Measurements from ENCODE around the gene CFAP53.

CFAP53 gene

GRCh38 chr18:50193796-50194630 lies 72.3 kb downstream of the CFAP53 start:
- DNase-seq (ENCODE audit: low spot score) = no peak

- no peak for DNase-seq (ENCODE audit: low spot score)
Measured at GRCh38 chr18:50192995-50193795, 73.1 kb downstream of the CFAP53 start.

- no peak for DNase-seq (ENCODE audit: low spot score)
Measured at GRCh38 chr18:50190926-50191325, 75.4 kb downstream of the CFAP53 start.

GRCh38 chr18:50190236-50190635 lies 76.1 kb downstream of the CFAP53 start:
- DNase-seq (ENCODE audit: low spot score) = no peak

- no peak for DNase-seq (ENCODE audit: low spot score)
Measured at GRCh38 chr18:50189160-50189559, 77.1 kb downstream of the CFAP53 start.

- DNase-seq (ENCODE audit: low spot score) = no peak
Measured at GRCh38 chr18:50188652-50189051, 77.6 kb downstream of the CFAP53 start.

GRCh38 chr18:50187659-50188058 lies 78.6 kb downstream of the CFAP53 start:
- no peak for DNase-seq (ENCODE audit: low spot score)

GRCh38 chr18:50186385-50186784 lies 79.9 kb downstream of the CFAP53 start:
- DNase-seq (ENCODE audit: low spot score) = no peak

GRCh38 chr18:50183556-50183955 lies 82.7 kb downstream of the CFAP53 start:
- DNase-seq (ENCODE audit: low spot score) = no peak

- DNase-seq (ENCODE audit: low spot score) = no peak
Measured at GRCh38 chr18:50182511-50182910, 83.8 kb downstream of the CFAP53 start.

GRCh38 chr18:50181590-50181989 lies 84.7 kb downstream of the CFAP53 start:
- no peak for DNase-seq (ENCODE audit: low spot score)

- DNase-seq (ENCODE audit: low spot score) = no peak
Measured at GRCh38 chr18:50179465-50179864, 86.8 kb downstream of the CFAP53 start.

- DNase-seq (ENCODE audit: low spot score) = no peak
Measured at GRCh38 chr18:50177294-50177992, 88.9 kb downstream of the CFAP53 start.

Data from COLO829 (cell line).